C4-2B (cell line): ENCODE measurements around the gene SGK1.

ENCODE experiments used
- H3K27ac ChIP-seq: fragments of 450-650 bp; 2 replicates; pipeline ENCODE4 v1.5.1; 2017
- CTCF ChIP-seq: fragments of 450-650 bp; conservative IDR thresholded peaks from 2 replicates; pipeline ENCODE4 v1.5.1; 2017; ENCODE audit warnings: mild to moderate bottlenecking
- ZFX ChIP-seq: fragments of 450-650 bp; IDR thresholded peaks from 2 replicates; pipeline ENCODE4 v1.6.1; 2017

SGK1 gene

DNA sequence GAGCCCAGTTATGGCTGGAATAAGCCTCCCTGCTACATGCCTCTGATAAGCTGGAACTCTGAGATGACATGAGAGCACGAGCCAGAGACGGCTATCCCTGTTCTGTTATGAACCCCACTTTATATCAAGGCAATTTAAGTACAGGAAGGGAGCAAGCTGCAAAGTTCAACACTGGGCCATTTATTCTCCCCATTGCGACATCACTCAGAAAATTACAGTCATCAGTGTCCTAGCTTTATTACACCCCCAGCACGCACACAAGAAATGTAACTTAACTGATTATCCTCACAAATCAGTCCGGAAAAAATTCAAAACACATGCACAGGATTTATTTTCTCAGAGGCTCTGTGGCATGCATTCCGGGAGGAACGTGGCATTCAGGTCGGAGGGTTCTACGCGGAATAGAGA, 140.2 kb downstream of the SGK1 start:
- no peak overlapping the region for H3K27ac ChIP-seq
- TF ChIP-seq CTCF (no peak), ZFX (no peak)

DNA sequence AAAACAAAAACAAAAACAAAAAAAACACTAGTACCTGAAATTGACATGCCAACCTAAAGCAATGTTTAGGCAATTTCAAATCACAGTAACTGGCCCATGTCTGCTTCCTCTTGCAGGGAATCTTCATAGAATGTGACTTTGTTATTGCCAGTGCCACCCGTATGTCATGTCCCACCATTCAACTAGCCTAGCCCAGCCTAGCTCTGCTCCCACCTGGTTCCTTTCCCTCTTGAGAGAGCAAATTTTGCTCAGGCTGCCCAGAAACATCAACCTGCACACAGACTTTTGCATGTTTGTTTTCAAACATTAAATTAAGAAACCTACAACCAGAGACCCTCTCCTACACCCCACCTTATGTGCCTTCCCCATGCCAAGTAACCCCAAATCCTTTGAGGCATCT, 140.7 kb downstream of the SGK1 start:
- no peak for TF ChIP-seq CTCF
- H3K27ac ChIP-seq, result no peak overlapping the region

- peak overlapping the region; percentile 90 for H3K27ac ChIP-seq
- TF ChIP-seq ZFX (no peak), CTCF (no peak)
Observed at GRCh38 chr6:134176264-134176975, 141.5 kb downstream of the SGK1 start.

GRCh38 chr6:134175532-134176263, 142.2 kb downstream of the SGK1 start:
- H3K27ac ChIP-seq, result peak overlapping the region; percentile 90
- TF ChIP-seq CTCF, result no peak
- TF ChIP-seq ZFX, result no peak; the same call in 1 of the 2 replicates

GRCh38 chr6:134174672-134175531, 143.0 kb downstream of the SGK1 start:
- H3K27ac ChIP-seq, result peak overlapping the region; percentile 90
- TF ChIP-seq CTCF (no peak), ZFX (peak; percentile 42)

- TF ChIP-seq CTCF (peak; percentile 84), ZFX (no peak)
- H3K27ac ChIP-seq, result peak overlapping the region; percentile 90
Observed at GRCh38 chr6:134173936-134174671, 143.8 kb downstream of the SGK1 start.
